H9 (cell line): ENCODE measurements around the gene DUSP23. TPM values are rescaled to one million over a fixed set of nuclear protein-coding genes. Genes with fewer than 3 reads are reported as not detected.

Experiments
- DNase-seq: peaks from one replicate; pipeline ENCODE4 v3.0.0-alpha.2; 2017
- H2AFZ ChIP-seq: one replicate; pipeline ENCODE4 v1.6.1; 2013; ENCODE audit warnings: mild to moderate bottlenecking, low read length, control low read depth, moderate library complexity
- H2AK5ac ChIP-seq: 2 replicates; pipeline ENCODE4 v1.6.1; 2013; ENCODE audit warnings: low read length, control low read depth, mixed read lengths; ENCODE audit not compliant: insufficient read length
- H2BK120ac ChIP-seq: one replicate; pipeline ENCODE4 v1.6.1; 2013; ENCODE audit warnings: low read depth, mild to moderate bottlenecking, low read length, control low read depth, inconsistent platforms; ENCODE audit not compliant: poor library complexity, severe bottlenecking
- H2BK12ac ChIP-seq: 2 replicates; pipeline ENCODE4 v1.6.1; 2013; ENCODE audit warnings: low read length, control low read depth, mixed read lengths, low read depth; ENCODE audit not compliant: insufficient read length
- H2BK15ac ChIP-seq: 2 replicates; pipeline ENCODE4 v1.6.1; 2013; ENCODE audit warnings: low read depth, low read length, control low read depth
- H2BK20ac ChIP-seq: one replicate; pipeline ENCODE4 v1.6.1; 2013; ENCODE audit warnings: low read depth, mild to moderate bottlenecking, low read length, control low read depth, inconsistent platforms; ENCODE audit not compliant: poor library complexity, severe bottlenecking
- H2BK5ac ChIP-seq: 2 replicates; pipeline ENCODE4 v1.6.1; 2013; ENCODE audit warnings: low read length, control low read depth, mixed read lengths; ENCODE audit not compliant: insufficient read length
- H3K14ac ChIP-seq: 2 replicates; pipeline ENCODE4 v1.6.1; 2013; ENCODE audit warnings: low read length, control low read depth; ENCODE audit not compliant: insufficient read depth
- H3K18ac ChIP-seq: 2 replicates; pipeline ENCODE4 v1.6.1; 2013; ENCODE audit warnings: low read depth, mild to moderate bottlenecking, mixed read lengths, low read length, control low read depth; ENCODE audit not compliant: insufficient read length
- H3K23ac ChIP-seq: 2 replicates; pipeline ENCODE4 v1.6.1; 2013; ENCODE audit warnings: low read length, control low read depth, mixed read lengths, low read depth; ENCODE audit not compliant: insufficient read length
- H3K23me2 ChIP-seq: 2 replicates; pipeline ENCODE4 v1.6.1; 2013; ENCODE audit warnings: low read depth, mild to moderate bottlenecking, mixed read lengths, low read length, control low read depth; ENCODE audit not compliant: insufficient read length, poor library complexity, severe bottlenecking
- H3K27ac ChIP-seq: 2 replicates; pipeline ENCODE4 v1.5.1; 2013; ENCODE audit warnings: low read length, control low read depth, mixed read lengths, low read depth; ENCODE audit not compliant: insufficient read length
- H3K27me3 ChIP-seq: 2 replicates; pipeline ENCODE4 v1.6.1; 2013; ENCODE audit warnings: low read length, control low read depth, inconsistent platforms; ENCODE audit not compliant: insufficient read depth
- H3K4ac ChIP-seq: 2 replicates; pipeline ENCODE4 v1.6.1; 2013; ENCODE audit warnings: low read depth, mild to moderate bottlenecking, control low read depth, inconsistent platforms, low read length, moderate library complexity
- H3K4me1 ChIP-seq: 2 replicates; pipeline ENCODE4 v1.6.1; 2013; ENCODE audit warnings: low read length, control low read depth, inconsistent platforms; ENCODE audit not compliant: insufficient read depth
- H3K4me2 ChIP-seq: 2 replicates; pipeline ENCODE4 v1.6.1; 2013; ENCODE audit warnings: low read length, control low read depth, mixed read lengths; ENCODE audit not compliant: insufficient read length, insufficient read depth
- H3K56ac ChIP-seq: 2 replicates; pipeline ENCODE4 v1.6.1; 2013; ENCODE audit warnings: low read depth, mild to moderate bottlenecking, mixed read lengths, low read length, control low read depth; ENCODE audit not compliant: insufficient read length
- H3K79me1 ChIP-seq: 2 replicates; pipeline ENCODE4 v1.6.1; 2013; ENCODE audit warnings: low read depth, mild to moderate bottlenecking, moderate library complexity, low read length, control low read depth, inconsistent platforms; ENCODE audit not compliant: insufficient read depth, poor library complexity, severe bottlenecking
- H3K79me2 ChIP-seq: 2 replicates; pipeline ENCODE4 v1.6.1; 2013; ENCODE audit warnings: low read length, control low read depth, inconsistent platforms; ENCODE audit not compliant: insufficient read depth
- H3K9ac ChIP-seq: 2 replicates; pipeline ENCODE4 v1.6.1; 2013; ENCODE audit warnings: low read length, control low read depth, mixed read lengths; ENCODE audit not compliant: insufficient read length; ENCODE audit errors: extremely low read depth
- H3K9me3 ChIP-seq: one replicate; pipeline ENCODE4 v1.6.1; 2013; ENCODE audit warnings: low read depth, low read length, inconsistent platforms; ENCODE audit not compliant: control insufficient read depth
- H3T11ph ChIP-seq: one replicate; pipeline ENCODE4 v1.6.1; 2013; ENCODE audit warnings: mild to moderate bottlenecking, low read length, control low read depth, inconsistent platforms
- H4K20me1 ChIP-seq: one replicate; pipeline ENCODE4 v1.6.1; 2013; ENCODE audit not compliant: control insufficient read depth, insufficient read length, insufficient read depth
- H4K5ac ChIP-seq: 2 replicates; pipeline ENCODE4 v1.6.1; 2013; ENCODE audit warnings: low read depth, mild to moderate bottlenecking, mixed read lengths, low read length, control low read depth; ENCODE audit not compliant: insufficient read length
- H4K8ac ChIP-seq: replicated peaks from 2 replicates; pipeline ENCODE4 v1.6.1; 2013; ENCODE audit warnings: low read length, control low read depth, mixed read lengths, low read depth; ENCODE audit not compliant: insufficient read length
- H4K91ac ChIP-seq: 2 replicates; pipeline ENCODE4 v1.6.1; 2013; ENCODE audit warnings: low read depth, mild to moderate bottlenecking, moderate library complexity, mixed read lengths, low read length, control low read depth; ENCODE audit not compliant: insufficient read length
- H3K27ac Mint-ChIP-seq, 3 experiments: 2 replicates in 2 of 3; 3 replicates in 1 of 3; pipeline ENCODE4 v1.8.0; 2020 to 2021; ENCODE audit warnings: mixed read lengths in 3 of 3, mild to moderate bottlenecking in 1 of 3, moderate library complexity in 1 of 3
- H3K27me3 Mint-ChIP-seq: 2 replicates; pipeline ENCODE4 v1.8.0; 2021; ENCODE audit warnings: low read depth, mild to moderate bottlenecking, moderate library complexity, mixed read lengths
- H3K36me3 Mint-ChIP-seq, 3 experiments: 2 replicates in 2 of 3; 3 replicates in 1 of 3; pipeline ENCODE4 v1.8.0; 2020 to 2021; ENCODE audit warnings: low read depth in 3 of 3, mixed read lengths in 3 of 3; ENCODE audit not compliant: insufficient read depth in 1 of 3
- H3K4me1 Mint-ChIP-seq, 2 experiments: 2 replicates each; pipeline ENCODE4 v1.8.0; 2020; ENCODE audit warnings: mixed read lengths in 2 of 2
- H3K4me3 Mint-ChIP-seq, 2 experiments: 2 replicates in 1 of 2; 3 replicates in 1 of 2; pipeline ENCODE4 v1.8.0; 2020 to 2021; ENCODE audit warnings: mild to moderate bottlenecking in 2 of 2, mixed read lengths in 2 of 2, moderate library complexity in 1 of 2
- H3K9me3 Mint-ChIP-seq, 2 experiments: 2 replicates in 1 of 2; 3 replicates in 1 of 2; pipeline ENCODE4 v1.8.0; 2020; ENCODE audit warnings: mild to moderate bottlenecking in 2 of 2, mixed read lengths in 2 of 2, moderate library complexity in 1 of 2
- WGBS: extraction: QIAGEN DNeasy Blood & Tissue Kit; methylation state at CpG from one replicate; pipeline ENCODE4 v1.1.7; 2013; ENCODE audit warnings: missing lambda C conversion rate, low lambda C conversion rate, mixed read lengths; ENCODE audit not compliant: insufficient read length; ENCODE audit errors: extremely low coverage; 5-methylcytosine and 5-hydroxymethylcytosine counted together
- total RNA-seq: library from RNA; stranded (reverse); gene quantifications from 2 replicates; pipeline ENCODE4 v1.2.1, GENCODE V29; 2021
- TF ChIP-seq, protein P1 (sequence below): fragments of 200-600 bp; sonication (generic); conservative IDR thresholded peaks from 3 replicates; pipeline ENCODE4 v1.8.0; 2021; ENCODE audit warnings: antibody characterized with exemption, mild to moderate bottlenecking

Gene DUSP23
- total RNA-seq, 1 experiment from 2014 or later = 25.0 TPM

DNA sequence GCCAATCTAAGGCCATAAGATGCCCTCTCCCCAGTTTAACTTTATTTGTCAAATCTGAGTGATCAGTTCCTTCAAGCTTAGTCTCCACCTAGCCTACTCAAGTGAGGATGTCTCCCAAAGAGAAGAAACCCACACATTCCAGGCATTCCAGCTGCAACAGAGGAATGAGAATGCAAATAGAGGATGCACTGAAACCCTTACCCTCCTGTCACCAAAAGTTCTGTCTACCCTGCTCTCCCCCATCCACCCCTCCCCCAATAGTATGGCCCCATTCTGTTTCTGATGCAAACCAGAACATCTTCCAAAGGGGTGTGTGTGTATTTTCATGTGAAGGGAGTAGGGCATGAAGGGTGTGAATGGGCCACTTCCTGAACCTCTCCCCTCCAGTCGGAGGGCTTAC, 3.0 kb downstream of the DUSP23 start:
- H3K14ac ChIP-seq = no peak overlapping the region
- Mint-ChIP-seq H3K27ac (peak overlapping the region in 1 of 3 experiments; percentile 17; a peak in 2 of 7 replicates), H3K4me1 (peaks cover 26% of the 10 kb centered on the region in 2 experiments), H3K36me3 (peaks cover 7 to 21% (median 18%) of the 10 kb centered on the region in 3 experiments), H3K4me3 (no peak overlapping the region; a peak in 1 of 5 replicates), H3K9me3 (peaks cover 0 to 3% of the 10 kb centered on the region in 2 experiments; a peak in 1 of 5 replicates), H3K27me3 (peaks cover 9% of the 10 kb centered on the region)
- H3K27ac ChIP-seq = no peak overlapping the region
- no peak overlapping the region for H3K18ac ChIP-seq
- no peak overlapping the region for H2BK12ac ChIP-seq
- no peak overlapping the region for H4K91ac ChIP-seq
- H3K4ac ChIP-seq = no peak overlapping the region
- TF ChIP-seq, protein P1, sequence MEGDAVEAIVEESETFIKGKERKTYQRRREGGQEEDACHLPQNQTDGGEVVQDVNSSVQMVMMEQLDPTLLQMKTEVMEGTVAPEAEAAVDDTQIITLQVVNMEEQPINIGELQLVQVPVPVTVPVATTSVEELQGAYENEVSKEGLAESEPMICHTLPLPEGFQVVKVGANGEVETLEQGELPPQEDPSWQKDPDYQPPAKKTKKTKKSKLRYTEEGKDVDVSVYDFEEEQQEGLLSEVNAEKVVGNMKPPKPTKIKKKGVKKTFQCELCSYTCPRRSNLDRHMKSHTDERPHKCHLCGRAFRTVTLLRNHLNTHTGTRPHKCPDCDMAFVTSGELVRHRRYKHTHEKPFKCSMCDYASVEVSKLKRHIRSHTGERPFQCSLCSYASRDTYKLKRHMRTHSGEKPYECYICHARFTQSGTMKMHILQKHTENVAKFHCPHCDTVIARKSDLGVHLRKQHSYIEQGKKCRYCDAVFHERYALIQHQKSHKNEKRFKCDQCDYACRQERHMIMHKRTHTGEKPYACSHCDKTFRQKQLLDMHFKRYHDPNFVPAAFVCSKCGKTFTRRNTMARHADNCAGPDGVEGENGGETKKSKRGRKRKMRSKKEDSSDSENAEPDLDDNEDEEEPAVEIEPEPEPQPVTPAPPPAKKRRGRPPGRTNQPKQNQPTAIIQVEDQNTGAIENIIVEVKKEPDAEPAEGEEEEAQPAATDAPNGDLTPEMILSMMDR = no peak
- peaks cover 5% of the 10 kb centered on the region; the same call in 1 of the 2 replicates for H3K4me1 ChIP-seq
- no peak overlapping the region for H2BK120ac ChIP-seq
- H3K4me2 ChIP-seq = no peak overlapping the region
- no peaks in the 10 kb centered on the region for H3K27me3 ChIP-seq
- no peak overlapping the region for H3K23ac ChIP-seq
- H3K23me2 ChIP-seq = no peaks in the 10 kb centered on the region
- no peaks in the 10 kb centered on the region for H3K79me2 ChIP-seq
- no peak overlapping the region for H4K5ac ChIP-seq
- H2AFZ ChIP-seq = no peak overlapping the region
- H2AK5ac ChIP-seq = no peak overlapping the region
- no peaks in the 10 kb centered on the region for H3K9me3 ChIP-seq
- H4K8ac ChIP-seq = no peak overlapping the region
- no peak overlapping the region for H2BK5ac ChIP-seq
- H2BK20ac ChIP-seq = no peak overlapping the region
- no peak overlapping the region for H3K56ac ChIP-seq
- WGBS = no CpG with 5 or more reads among the region's 1 CpG
- no peaks in the 10 kb centered on the region for H4K20me1 ChIP-seq
- H2BK15ac ChIP-seq = no peak overlapping the region
- no peaks in the 10 kb centered on the region for H3K79me1 ChIP-seq
- peak; percentile 32 for DNase-seq
- no peak overlapping the region for H3T11ph ChIP-seq
- H3K9ac ChIP-seq = no peak overlapping the region
